DOHH2 (cell line): ENCODE results near the gene CAAP1.

Source experiments
- H3F3A ChIP-seq: fragments of 200-600 bp; sonication (generic), shearing (Covaris generic); 2 replicates; pipeline ENCODE4 v1.6.0; 2016; ENCODE audit warnings: antibody characterized with exemption, mild to moderate bottlenecking; ENCODE audit not compliant: control insufficient read depth, insufficient read depth
- H3K27ac ChIP-seq: fragments of 200-600 bp; sonication (generic); 2 replicates; pipeline ENCODE4 v1.5.1; 2014; ENCODE audit warnings: low read depth, mild to moderate bottlenecking, low read length, moderate library complexity
- H3K27me3 ChIP-seq: fragments of 200-600 bp; sonication (generic); 2 replicates; pipeline ENCODE4 v1.6.1; 2014; ENCODE audit warnings: mild to moderate bottlenecking, low read length, mixed read lengths; ENCODE audit not compliant: control insufficient read depth
- H3K36me3 ChIP-seq: fragments of 200-600 bp; sonication (generic); 2 replicates; pipeline ENCODE4 v1.6.1; 2014; ENCODE audit warnings: mild to moderate bottlenecking, low read length, moderate library complexity, mixed read lengths; ENCODE audit not compliant: control insufficient read depth
- H3K4me1 ChIP-seq: fragments of 200-600 bp; sonication (generic); 2 replicates; pipeline ENCODE4 v1.6.1; 2014; ENCODE audit warnings: mild to moderate bottlenecking, low read length, mixed read lengths; ENCODE audit not compliant: control insufficient read depth
- H3K4me2 ChIP-seq: fragments of 200-600 bp; sonication (generic); 2 replicates; pipeline ENCODE4 v1.6.0; 2014; ENCODE audit warnings: mild to moderate bottlenecking, low read length, moderate library complexity
- H3K4me3 ChIP-seq: fragments of 200-600 bp; sonication (generic); 2 replicates; pipeline ENCODE4 v1.5.1; 2014; ENCODE audit warnings: mild to moderate bottlenecking, low read length, mixed read lengths
- H3K79me2 ChIP-seq: fragments of 200-600 bp; sonication (generic); 2 replicates; pipeline ENCODE4 v1.6.1; 2014; ENCODE audit warnings: mild to moderate bottlenecking, low read length, mixed read lengths; ENCODE audit not compliant: control insufficient read depth
- H3K9me2 ChIP-seq: fragments of 200-600 bp; sonication (generic); replicated peaks from 2 replicates; pipeline ENCODE4 v1.6.1; 2014; ENCODE audit warnings: mild to moderate bottlenecking, low read length, mixed read lengths; ENCODE audit not compliant: control insufficient read depth
- H3K9me3 ChIP-seq: fragments of 200-600 bp; sonication (generic); 2 replicates; pipeline ENCODE4 v1.6.1; 2014; ENCODE audit warnings: antibody characterized with exemption, low read length, mixed read lengths; ENCODE audit not compliant: control insufficient read depth, insufficient read depth
- H4K20me1 ChIP-seq: fragments of 200-600 bp; sonication (generic); 2 replicates; pipeline ENCODE4 v1.6.0; 2014; ENCODE audit warnings: low read depth, mild to moderate bottlenecking, antibody characterized with exemption, low read length, moderate library complexity; ENCODE audit not compliant: control insufficient read depth, insufficient read depth
- EZH2phosphoT487 ChIP-seq: fragments of 200-600 bp; sonication (generic); IDR thresholded peaks from 2 replicates; pipeline ENCODE4 v1.6.1; 2017; ENCODE audit warnings: borderline replicate concordance, mild to moderate bottlenecking, antibody characterized with exemption, low read length, moderate library complexity, mixed read lengths
- TF ChIP-seq, protein P1 (sequence below): fragments of 200-600 bp; sonication (generic); IDR thresholded peaks from one replicate; pipeline ENCODE4 v1.5.1; 2014; ENCODE audit warnings: antibody characterized with exemption, mild to moderate bottlenecking, low read depth, low read length; ENCODE audit not compliant: poor library complexity, severe bottlenecking

Gene CAAP1

GRCh38 chr9:26904671-26905070, 12.1 kb upstream of the CAAP1 start:
- Histone ChIP-seq H3K27ac (no peak overlapping the region), H3K4me2 (no peak overlapping the region), H3K36me3 (peaks cover 41% of the 10 kb centered on the region), H3K27me3 (no peaks in the 10 kb centered on the region), H3K9me2 (no peaks in the 10 kb centered on the region), H3K4me3 (no peak overlapping the region), H3F3A (peaks cover 8% of the 10 kb centered on the region; the same call in 1 of the 2 replicates), H3K9me3 (no peaks in the 10 kb centered on the region), H3K4me1 (no peaks in the 10 kb centered on the region), H3K79me2 (no peaks in the 10 kb centered on the region), H4K20me1 (no peaks in the 10 kb centered on the region)
- TF ChIP-seq EZH2phosphoT487: no peak
- TF ChIP-seq, protein P1, sequence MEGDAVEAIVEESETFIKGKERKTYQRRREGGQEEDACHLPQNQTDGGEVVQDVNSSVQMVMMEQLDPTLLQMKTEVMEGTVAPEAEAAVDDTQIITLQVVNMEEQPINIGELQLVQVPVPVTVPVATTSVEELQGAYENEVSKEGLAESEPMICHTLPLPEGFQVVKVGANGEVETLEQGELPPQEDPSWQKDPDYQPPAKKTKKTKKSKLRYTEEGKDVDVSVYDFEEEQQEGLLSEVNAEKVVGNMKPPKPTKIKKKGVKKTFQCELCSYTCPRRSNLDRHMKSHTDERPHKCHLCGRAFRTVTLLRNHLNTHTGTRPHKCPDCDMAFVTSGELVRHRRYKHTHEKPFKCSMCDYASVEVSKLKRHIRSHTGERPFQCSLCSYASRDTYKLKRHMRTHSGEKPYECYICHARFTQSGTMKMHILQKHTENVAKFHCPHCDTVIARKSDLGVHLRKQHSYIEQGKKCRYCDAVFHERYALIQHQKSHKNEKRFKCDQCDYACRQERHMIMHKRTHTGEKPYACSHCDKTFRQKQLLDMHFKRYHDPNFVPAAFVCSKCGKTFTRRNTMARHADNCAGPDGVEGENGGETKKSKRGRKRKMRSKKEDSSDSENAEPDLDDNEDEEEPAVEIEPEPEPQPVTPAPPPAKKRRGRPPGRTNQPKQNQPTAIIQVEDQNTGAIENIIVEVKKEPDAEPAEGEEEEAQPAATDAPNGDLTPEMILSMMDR: no peak

- no peaks in the 10 kb centered on the region for H4K20me1 ChIP-seq
- H3K4me3 ChIP-seq: no peak overlapping the region
- TF ChIP-seq, protein P1: no peak
- no peak for TF ChIP-seq EZH2phosphoT487
- no peaks in the 10 kb centered on the region for H3K27me3 ChIP-seq
- H3K36me3 ChIP-seq: peaks cover 40% of the 10 kb centered on the region
- peaks cover 8% of the 10 kb centered on the region; the same call in 1 of the 2 replicates for H3F3A ChIP-seq
- H3K79me2 ChIP-seq: no peaks in the 10 kb centered on the region
- H3K4me2 ChIP-seq: no peak overlapping the region
- H3K27ac ChIP-seq: no peak overlapping the region
- H3K9me3 ChIP-seq: no peaks in the 10 kb centered on the region
- no peaks in the 10 kb centered on the region for H3K9me2 ChIP-seq
- no peaks in the 10 kb centered on the region for H3K4me1 ChIP-seq
Measured at GRCh38 chr9:26904070-26904469, 11.5 kb upstream of the CAAP1 start.

DNA sequence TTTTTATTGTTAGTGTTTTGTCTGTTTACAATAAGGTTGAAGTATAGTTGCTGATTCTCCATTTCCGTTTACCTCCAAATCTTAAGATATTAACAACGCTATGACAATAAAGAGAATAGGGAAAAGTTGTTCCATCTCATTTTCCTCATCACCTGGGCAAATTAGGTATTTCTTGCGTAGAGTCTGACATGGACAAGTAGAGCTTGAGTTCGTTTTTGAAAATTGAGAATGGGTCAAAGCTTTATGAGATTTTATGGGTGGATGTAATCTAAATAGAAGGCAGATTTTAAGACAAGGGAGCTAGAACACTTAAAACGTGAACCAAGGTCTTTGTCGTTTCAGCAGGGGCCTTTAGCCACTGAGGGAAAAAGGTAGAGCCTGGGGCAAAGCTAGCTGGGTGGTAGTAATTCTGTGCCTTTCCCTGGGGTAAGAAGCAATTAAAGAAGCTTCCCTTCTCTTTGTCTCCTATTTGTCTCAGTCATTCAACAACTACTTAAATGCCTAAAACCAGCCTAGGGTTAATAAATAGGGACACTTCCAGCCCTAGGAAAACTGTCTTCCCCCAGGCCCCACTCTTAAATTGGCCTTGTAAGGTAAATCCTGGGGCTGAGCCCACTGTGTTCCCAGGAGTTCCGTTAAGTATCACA, 551 bp upstream of the CAAP1 start:
- H3F3A ChIP-seq: 0 out of 2 replicates have a peak, but pooled peaks cover 6% of the 10 kb centered on the region
- no peaks in the 10 kb centered on the region for H3K9me2 ChIP-seq
- peaks cover 30% of the 10 kb centered on the region for H3K4me1 ChIP-seq
- H3K27me3 ChIP-seq: no peaks in the 10 kb centered on the region
- H3K9me3 ChIP-seq: no peaks in the 10 kb centered on the region
- peaks cover 4% of the 10 kb centered on the region; the same call in 1 of the 2 replicates for H4K20me1 ChIP-seq
- peak overlapping the region; percentile 95 for H3K27ac ChIP-seq
- peaks cover 46% of the 10 kb centered on the region for H3K79me2 ChIP-seq
- H3K4me2 ChIP-seq: peak overlapping the region; percentile 90
- peaks cover 20% of the 10 kb centered on the region for H3K36me3 ChIP-seq
- peak overlapping the region; percentile 99 for H3K4me3 ChIP-seq
- TF ChIP-seq, protein P1: no peak
- no peak for TF ChIP-seq EZH2phosphoT487
